Psoas muscle (tissue), 8 donors: ENCODE data around the gene HBEGF. TPM values are rescaled to one million over a fixed set of nuclear protein-coding genes. Genes with fewer than 3 reads are reported as not detected.

Experiments used
- ATAC-seq, 4 donors: fragments of 200-7000 bp; cut with Tn5 transposase; one replicate each; pipeline ENCODE4 v1.9.1; 2020; ENCODE audit warnings: moderate library complexity in 3 of 4, mild to moderate bottlenecking in 2 of 4
- DNase-seq, 2 donors: peaks; one replicate each; pipeline ENCODE4 v3.0.0-alpha.2; 2020
- H3K27ac ChIP-seq: fragments of 200-600 bp; one replicate; pipeline ENCODE4 v1.8.0; 2022
- H3K27me3 ChIP-seq, 3 donors: fragments of 200-600 bp in 1 of 3; one replicate each; pipeline versions ENCODE4 v1.6.1 to v1.8.0; 2013 to 2022; ENCODE audit warnings: low read length in 2 of 3, mild to moderate bottlenecking in 2 of 3, moderate library complexity in 1 of 3; ENCODE audit not compliant: insufficient read depth in 3 of 3
- H3K36me3 ChIP-seq, 2 donors: fragments of 200-600 bp in 1 of 2; one replicate each; pipeline versions ENCODE4 v1.6.1 to v1.8.0; 2013 to 2022; ENCODE audit warnings: low read depth in 1 of 2, mild to moderate bottlenecking in 1 of 2, moderate library complexity in 1 of 2; ENCODE audit not compliant: insufficient read depth in 1 of 2
- H3K4me1 ChIP-seq: fragments of 200-600 bp; one replicate; pipeline ENCODE4 v1.8.0; 2022
- H3K4me3 ChIP-seq: fragments of 200-600 bp; one replicate; pipeline ENCODE4 v1.8.0; 2022; ENCODE audit warnings: mild to moderate bottlenecking
- H3K9me3 ChIP-seq: fragments of 200-600 bp; one replicate; pipeline ENCODE4 v1.8.0; 2022
- CTCF ChIP-seq: fragments of 200-600 bp; IDR thresholded peaks from one replicate; pipeline ENCODE4 v1.8.0; 2022; ENCODE audit warnings: antibody characterized with exemption
- WGBS, 3 donors: extraction: QIAGEN DNeasy Blood & Tissue Kit; methylation state at CpG; one replicate each; pipeline versions ENCODE4 v1.1.6 to v1.1.7; 2013; 5-methylcytosine and 5-hydroxymethylcytosine counted together
- intact Hi-C, 2 donors: fragments of 100-400 bp; cut with DNase I; formaldehyde crosslinking; loops; one replicate each; pipeline versions ENCODE4 v1.11.0 to v1.14.2; 2022
- polyA plus RNA-seq, 3 donors: library from polyadenylated mRNA; stranded (reverse); fragments of 200-250 nt; gene quantifications; one replicate each; pipeline ENCODE4 v1.2.3, GENCODE V29; 2013
- total RNA-seq, 4 donors: library from RNA; stranded (reverse); fragmentation: NEBNext Ultra II Directional in 2 of 4; extraction: Animal tissue kit (Norgen Biotek cat#: 25700) in 2 of 4; gene quantifications; one replicate each; pipeline versions ENCODE4 v1.2.1 to v1.2.4, GENCODE V29; 2021 to 2023
- donor health status: healthy with polysubstance abuse.
- donor health status: DM: no; HTN: no; CAD: no; lungs with moderate emphysema.
- donor health status: Bipolar disorder and iron deficiency.
- donor health status: healthy.
- donor health status: DM: yes; HTN: yes; CAD: no.
- donor health status: DM: no; HTN: no; CAD: no.
- donor health status: DM: no; HTN: no; CAD: no.
- donor health status: DM: yes; HTN: yes; CAD: no.

HBEGF gene
- total and polyA plus RNA-seq, 7 donors = 14.5 to 60.8 (median 33.5) TPM

GRCh38 chr5:140302786-140303639, 43.4 kb downstream of the HBEGF start, which contains the start of gene PFDN1:
Gene PFDN1 (minus strand): TSS chr5:140303101. CDS start chr5:140303073, 28 bp downstream.
- intact Hi-C loops = loop anchor here in 1 of 2 donors (5.0 kb wide), 1 partner anchor 34 kb away; no protein-coding TSS in a partner anchor
- ATAC-seq (peak; percentile 99), DNase-seq (peak; percentile 95 to 96)
- Histone ChIP-seq H3K4me3 (peak within 1 kb of the TSS; percentile 92), H3K27ac (peak within 1 kb of the TSS; percentile 96), H3K4me1 (peaks cover 33% of the 10 kb centered on the region), H3K27me3 (no peaks in the 10 kb centered on the region), H3K9me3 (no peaks in the 10 kb centered on the region), H3K36me3 (peaks cover 0 to 22% of the 10 kb centered on the region in 2 donors)
- WGBS, 3 donors = 1% methylated on average over 30 of the region's 30 CpGs
- no peak for TF ChIP-seq CTCF

GRCh38 chr5:140301136-140301535, 45.3 kb downstream of the HBEGF start:
- no peak for ATAC-seq
- no peak for TF ChIP-seq CTCF
- peaks cover 0 to 25% of the 10 kb centered on the region in 2 donors for H3K36me3 ChIP-seq
- H3K9me3 ChIP-seq = no peaks in the 10 kb centered on the region
- DNase-seq = no peak
- peaks cover 50% of the 10 kb centered on the region for H3K4me1 ChIP-seq
- H3K27ac ChIP-seq = no peak overlapping the region
- H3K4me3 ChIP-seq = peak overlapping the region; percentile 92
- no peaks in the 10 kb centered on the region for H3K27me3 ChIP-seq
- 69 to 85% (median 73%) methylated on average over 1 of the region's 1 CpG for WGBS, 3 donors
- intact Hi-C loops = loop anchor here in 1 of 2 donors (5.0 kb wide), 1 partner anchor 36 kb away; no protein-coding TSS in a partner anchor

GRCh38 chr5:140299056-140299455, 47.3 kb downstream of the HBEGF start:
- H3K4me1 ChIP-seq = peaks cover 69% of the 10 kb centered on the region
- ATAC-seq (no peak), DNase-seq (no peak)
- intact Hi-C loops = loop anchor here (5.0 to 10.0 kb wide), 4 partner anchors 37 to 57 kb away; no protein-coding TSS in a partner anchor
- H3K36me3 ChIP-seq = peaks cover 0 to 25% of the 10 kb centered on the region in 2 donors
- WGBS, 3 donors = 90 to 94% (median 93%) methylated on average over 5 of the region's 5 CpGs
- H3K9me3 ChIP-seq = no peaks in the 10 kb centered on the region
- no peak overlapping the region for H3K4me3 ChIP-seq
- H3K27ac ChIP-seq = peak overlapping the region; percentile 83
- H3K27me3 ChIP-seq = no peaks in the 10 kb centered on the region
- TF ChIP-seq CTCF = no peak

GRCh38 chr5:140298183-140298601, 48.2 kb downstream of the HBEGF start:
- intact Hi-C loops = loop anchor here (5.0 to 10.0 kb wide), 4 partner anchors 36 to 56 kb away; no protein-coding TSS in a partner anchor
- no peak for DNase-seq
- H3K4me1 ChIP-seq = peaks cover 73% of the 10 kb centered on the region

More at GRCh38 chr5:140298183-140298601, 48.2 kb downstream of the HBEGF start:
- ATAC-seq = no peak
- TF ChIP-seq CTCF = no peak
- Histone ChIP-seq H3K9me3 (no peaks in the 10 kb centered on the region), H3K4me3 (no peak overlapping the region), H3K27me3 (no peaks in the 10 kb centered on the region), H3K36me3 (peaks cover 0 to 25% of the 10 kb centered on the region in 2 donors), H3K27ac (peak overlapping the region; percentile 83)
- WGBS, 3 donors = 42 to 67% (median 57%) methylated on average over 1 of the region's 1 CpG
